Transverse colon (tissue), 4 donors: ENCODE measurements around the gene ITGA6. TPM values are rescaled to one million over a fixed set of nuclear protein-coding genes. Genes with fewer than 3 reads are reported as not detected.
A peak's percentile ranks its signal among the peaks of the same experiment; 100 is the strongest.
"Not testable (repeated sequence)": the region's sequence is repeated elsewhere in the genome, so short reads cannot be mapped to it uniquely, and the experiment has no call there.

Source experiments
- DNase-seq: peaks from one replicate; pipeline ENCODE4 v3.0.0-alpha.2; 2019
- H3K27ac ChIP-seq, 4 donors: fragments of 200-600 bp; sonication (generic); 2 replicates each; pipeline ENCODE4 v1.5.1; 2016 to 2018; ENCODE audit warnings: inconsistent platforms in 4 of 4
- H3K27me3 ChIP-seq: fragments of 200-600 bp; sonication (generic); 2 replicates; pipeline ENCODE4 v1.5.1; 2017; ENCODE audit warnings: inconsistent platforms
- H3K36me3 ChIP-seq, 4 donors: fragments of 200-600 bp; sonication (generic); 2 replicates each; pipeline ENCODE4 v1.5.1; 2017 to 2019; ENCODE audit warnings: inconsistent platforms in 4 of 4
- H3K4me1 ChIP-seq, 4 donors: fragments of 200-600 bp; sonication (generic); 2 replicates each; pipeline ENCODE4 v1.5.1; 2017 to 2020; ENCODE audit warnings: inconsistent platforms in 4 of 4
- H3K4me3 ChIP-seq, 4 donors: fragments of 200-600 bp; sonication (generic); 1 replicate in 1 of 4; 2 replicates in 3 of 4; pipeline versions ENCODE4 v1.5.1 to v1.6.1; 2017 to 2019; ENCODE audit warnings: inconsistent platforms in 4 of 4
- H3K9me3 ChIP-seq, 2 donors: fragments of 200-600 bp; sonication (generic); 2 replicates each; pipeline ENCODE4 v1.5.1; 2017 to 2019; ENCODE audit warnings: inconsistent platforms in 2 of 2
- CTCF ChIP-seq, 5 experiments: fragments of 200-600 bp in 3 of 5; fragments of 450-650 bp in 2 of 5; sonication (generic) in 3 of 5; IDR thresholded peaks; 1 replicate in 2 of 5; 2 replicates in 3 of 5; pipeline ENCODE4 v1.5.1; 2016 to 2017; ENCODE audit warnings: antibody characterized with exemption in 5 of 5, inconsistent platforms in 3 of 5, mild to moderate bottlenecking in 2 of 5, moderate library complexity in 1 of 5
- EP300 ChIP-seq: sonication (generic); formaldehyde crosslinking; IDR thresholded peaks from one replicate; pipeline ENCODE4 v1.6.1; 2017; ENCODE audit warnings: antibody characterized with exemption, low read depth
- POLR2A ChIP-seq: fragments of 450-650 bp; IDR thresholded peaks from one replicate; pipeline ENCODE4 v1.6.1; 2016; ENCODE audit warnings: antibody characterized with exemption, mild to moderate bottlenecking, moderate library complexity
- POLR2AphosphoS5 ChIP-seq, 3 donors: sonication (generic); formaldehyde crosslinking; IDR thresholded peaks; one replicate each; pipeline ENCODE4 v1.6.1; 2016; ENCODE audit warnings: antibody characterized with exemption in 3 of 3
- WGBS, 2 donors: methylation state at CpG; one replicate each; pipeline ENCODE4 v1.1.5; 2018; ENCODE audit warnings: low coverage in 1 of 2; 5-methylcytosine and 5-hydroxymethylcytosine counted together
- in situ Hi-C, 4 donors: fragments of 200-750 bp; cut with MboI; loops; one replicate each; pipeline versions ENCODE4 v1.15.0 to v1.15.1; 2017; ENCODE audit warnings: low sequenced_read_pairs in 3 of 4, low pct_ligation_motif_present in 1 of 4, low pct_unique_long_range_greater_than_20kb in 1 of 4
- intact Hi-C: fragments of 100-400 bp; cut with DNase I; formaldehyde crosslinking; loops from one replicate; pipeline ENCODE4 v1.15.1; 2023; ENCODE audit warnings: low total_unique reads
- total RNA-seq, 4 donors: library from RNA; depleted of rRNA; stranded (reverse); fragments of >200 nt; gene quantifications; one replicate each; pipeline ENCODE4 v1.1.0, GENCODE V29; 2016

Gene ITGA6
- total RNA-seq, 4 donors from 2014 or later = 80.4 to 267 (median 207) TPM

- H3K36me3 ChIP-seq = no peaks in the 10 kb centered on the region
- no peak overlapping the region for H3K4me3 ChIP-seq
- no peaks in the 10 kb centered on the region for H3K27me3 ChIP-seq
- H3K27ac ChIP-seq = no peak overlapping the region
- DNase-seq = no peak
- H3K9me3 ChIP-seq = peaks cover 0 to 7% of the 10 kb centered on the region in 2 donors
- intact Hi-C loops = no loop called here
- TF ChIP-seq CTCF (IDR thresholded peaks at IDR 0.05) (no peak), POLR2A (no peak), POLR2AphosphoS5 (IDR thresholded peaks at IDR 0.05) (no peak), EP300 (no peak)
- in situ Hi-C loops = no loop called here
- no peaks in the 10 kb centered on the region for H3K4me1 ChIP-seq
Observed at GRCh38 chr2:172518995-172519394, 91.6 kb downstream of the ITGA6 start.

- Histone ChIP-seq H3K27me3 (no peaks in the 10 kb centered on the region), H3K36me3 (no peaks in the 10 kb centered on the region), H3K9me3 (peaks cover 13 to 14% of the 10 kb centered on the region in 2 donors), H3K27ac (no peak overlapping the region), H3K4me3 (no peak overlapping the region), H3K4me1 (peaks cover 0 to 6% (median 0%) of the 10 kb centered on the region in 4 donors)
- intact Hi-C loops (no loop called here), in situ Hi-C loops (no loop called here)
- no peak for DNase-seq
- TF ChIP-seq CTCF (IDR thresholded peaks at IDR 0.05) = no peak
- TF ChIP-seq POLR2A = no peak
- TF ChIP-seq POLR2AphosphoS5 (IDR thresholded peaks at IDR 0.05) = no peak
- TF ChIP-seq EP300 = no peak
- WGBS, 2 donors = 88 to 100% methylated on average over 1 to 4 of the region's 4 CpGs
Observed at GRCh38 chr2:172525601-172526000, 98.2 kb downstream of the ITGA6 start.

GRCh38 chr2:172531309-172531708 is 103.9 kb downstream of the ITGA6 start:
- TF ChIP-seq POLR2AphosphoS5 (IDR thresholded peaks at IDR 0.05) (no peak), POLR2A (no peak), CTCF (IDR thresholded peaks at IDR 0.05) (no peak), EP300 (no peak)
- DNase-seq = no peak
- Histone ChIP-seq H3K4me1 (peaks cover 0 to 23% (median 3%) of the 10 kb centered on the region in 4 donors), H3K9me3 (peaks cover 2% of the 10 kb centered on the region in 2 donors), H3K27ac (peak overlapping the region; percentile 59 to 69 (median 62)), H3K4me3 (no peak overlapping the region), H3K27me3 (no peaks in the 10 kb centered on the region), H3K36me3 (no peaks in the 10 kb centered on the region)
- intact Hi-C loops (no loop called here), in situ Hi-C loops (no loop called here)
- 55 to 59% methylated on average over 2 of the region's 2 CpGs for WGBS, 2 donors

GRCh38 chr2:172532461-172532860 is 105.1 kb downstream of the ITGA6 start:
- H3K4me3 ChIP-seq, H3K27me3 ChIP-seq, H3K36me3 ChIP-seq, intact Hi-C loops, in situ Hi-C loops, H3K9me3 ChIP-seq, DNase-seq: not testable (repeated sequence)
- H3K27ac ChIP-seq = peak overlapping the region in 1 of 4 donors; percentile 41
- 90% methylated on average over 2 of the region's 2 CpGs; no CpG with 5 or more reads in 1 of the 2 donors for WGBS, 2 donors
- H3K4me1 ChIP-seq = peaks cover 0 to 23% (median 3%) of the 10 kb centered on the region in 4 donors

GRCh38 chr2:172533687-172534086 is 106.3 kb downstream of the ITGA6 start:
- no peaks in the 10 kb centered on the region for H3K9me3 ChIP-seq
- in situ Hi-C loops (no loop called here), intact Hi-C loops (no loop called here)
- H3K36me3 ChIP-seq = no peaks in the 10 kb centered on the region
- DNase-seq = no peak
- H3K4me3 ChIP-seq = no peak overlapping the region
- no peak for TF ChIP-seq POLR2A
- no peak for TF ChIP-seq POLR2AphosphoS5 (IDR thresholded peaks at IDR 0.05)
- TF ChIP-seq EP300 = no peak
- no peak for TF ChIP-seq CTCF (IDR thresholded peaks at IDR 0.05)
- WGBS, 2 donors = 100% methylated on average over 1 of the region's 1 CpG
- H3K27me3 ChIP-seq = no peaks in the 10 kb centered on the region
- no peak overlapping the region for H3K27ac ChIP-seq
- H3K4me1 ChIP-seq = peaks cover 0 to 23% (median 3%) of the 10 kb centered on the region in 4 donors
